K562 (cell line): ENCODE results near the gene SYN1. TPM values are rescaled to one million over a fixed set of nuclear protein-coding genes. Genes with fewer than 3 reads are reported as not detected.

Source experiments
- BRD9 ChIP-seq: fragments of 450-650 bp; IDR thresholded peaks from 2 replicates; pipeline ENCODE4 v1.6.1; 2018; ENCODE audit warnings: low read depth; ENCODE audit not compliant: partially characterized antibody
- DPF2 ChIP-seq: fragments of 450-650 bp; IDR thresholded peaks from 2 replicates; pipeline ENCODE4 v1.6.1; 2016
- E2F8 ChIP-seq: fragments of 450-650 bp; IDR thresholded peaks from 2 replicates; pipeline ENCODE4 v1.7.1; 2018; ENCODE audit warnings: mild to moderate bottlenecking, low read depth; ENCODE audit not compliant: partially characterized antibody
- ELK1 ChIP-seq: sonication (generic); formaldehyde crosslinking; IDR thresholded peaks from 2 replicates; pipeline ENCODE4 v1.8.1; 2022; ENCODE audit warnings: missing genetic modification reagents
- GABPA ChIP-seq: fragments of 200-800 bp; sonication (Bioruptor generic); conservative IDR thresholded peaks from 2 replicates; pipeline ENCODE4 v1.6.1; 2016; ENCODE audit warnings: low read depth, missing genetic modification characterization, missing compliant biosample characterization
- HDAC8 ChIP-seq: fragments of 450-650 bp; IDR thresholded peaks from 2 replicates; pipeline ENCODE4 v1.6.1; 2016; ENCODE audit warnings: mild to moderate bottlenecking, missing genetic modification characterization, moderate library complexity, missing compliant biosample characterization
- KDM4B ChIP-seq, 2 experiments: fragments of 450-650 bp in 1 of 2; sonication (generic) in 1 of 2; IDR thresholded peaks; 2 replicates each; pipeline ENCODE4 v1.6.1; 2016 to 2017; ENCODE audit warnings: borderline replicate concordance in 2 of 2, antibody characterized with exemption in 1 of 2, low read depth in 1 of 2, mild to moderate bottlenecking in 1 of 2
- NR1H2 ChIP-seq: sonication (generic); formaldehyde crosslinking; IDR thresholded peaks from 2 replicates; pipeline ENCODE4 v1.4.0; 2020; ENCODE audit warnings: mild to moderate bottlenecking, missing genetic modification reagents
- POLR2A ChIP-seq: fragments of 450-650 bp; conservative IDR thresholded peaks from 2 replicates; pipeline ENCODE4 v1.6.1; 2016
- POLR2AphosphoS5 ChIP-seq: IDR thresholded peaks from 2 replicates; pipeline ENCODE4 v1.6.1; 2011; ENCODE audit warnings: mild to moderate bottlenecking, low read depth, low read length, moderate library complexity; ENCODE audit not compliant: control insufficient read depth, insufficient read depth
- POLR2B ChIP-seq: fragments of 450-650 bp; IDR thresholded peaks from 2 replicates; pipeline ENCODE4 v1.6.1; 2018; ENCODE audit warnings: low read depth; ENCODE audit not compliant: partially characterized antibody
- RBM14 ChIP-seq: fragments of 200-400 bp; formaldehyde crosslinking; IDR thresholded peaks from 2 replicates; pipeline ENCODE4 v1.6.1; 2018; ENCODE audit warnings: low read depth, mild to moderate bottlenecking, low read length, moderate library complexity, borderline replicate concordance; ENCODE audit not compliant: insufficient read depth
- TCF7L2 ChIP-seq: fragments of 150-350 bp; IDR thresholded peaks from 2 replicates; pipeline ENCODE4 v1.6.1; 2016; ENCODE audit warnings: low read depth, mild to moderate bottlenecking, low read length, moderate library complexity
- ZNF3 ChIP-seq: fragments of 250-450 bp; sonication (Bioruptor Pico); IDR thresholded peaks from 2 replicates; pipeline ENCODE4 v1.5.0; 2021; ENCODE audit warnings: mild to moderate bottlenecking, moderate library complexity
- polyA plus RNA-seq, 8 experiments: library from polyadenylated mRNA; depleted of rRNA in 4 of 8; stranded (reverse) in 5 of 8; unstranded in 3 of 8; fragments of >200 nt; fragmentation: Nextera tagmentation in 2 of 8; fragmentation: Illumina TruSeq in 1 of 8; extraction: Ambion mirVana in 2 of 8; extraction: Trizol in 1 of 8; gene quantifications; 2 replicates each; pipeline versions ENCODE4 v1.2.1 to v1.2.3, GENCODE V29; 2011 to 2014; ENCODE audit warnings: inconsistent platforms in 1 of 8, missing spikeins in 1 of 8
- total RNA-seq, 7 experiments: library from RNA; depleted of rRNA in 6 of 7; stranded (reverse); fragments of >200 nt in 6 of 7; fragmentation: Illumina TruSeq in 2 of 7; extraction: Trizol in 2 of 7; gene quantifications; 2 replicates each; pipeline versions ENCODE4 v1.2.1 to v1.2.3, GENCODE V29; 2011 to 2021; ENCODE audit warnings: low replicate concordance in 1 of 7
- TF ChIP-seq, protein P1 (sequence below): IDR thresholded peaks from 2 replicates; pipeline ENCODE4 v1.6.1; 2012; ENCODE audit warnings: low read depth, low read length, improper control_type of control experiment, borderline replicate concordance

SYN1 gene
- total and polyA plus RNA-seq, 9 of the 15 experiments (the other 6 are each of a cell fraction or from before 2014, with no cell fraction given), result 0.01 to 0.28 (median 0.18) TPM; not detected in 2

DNA sequence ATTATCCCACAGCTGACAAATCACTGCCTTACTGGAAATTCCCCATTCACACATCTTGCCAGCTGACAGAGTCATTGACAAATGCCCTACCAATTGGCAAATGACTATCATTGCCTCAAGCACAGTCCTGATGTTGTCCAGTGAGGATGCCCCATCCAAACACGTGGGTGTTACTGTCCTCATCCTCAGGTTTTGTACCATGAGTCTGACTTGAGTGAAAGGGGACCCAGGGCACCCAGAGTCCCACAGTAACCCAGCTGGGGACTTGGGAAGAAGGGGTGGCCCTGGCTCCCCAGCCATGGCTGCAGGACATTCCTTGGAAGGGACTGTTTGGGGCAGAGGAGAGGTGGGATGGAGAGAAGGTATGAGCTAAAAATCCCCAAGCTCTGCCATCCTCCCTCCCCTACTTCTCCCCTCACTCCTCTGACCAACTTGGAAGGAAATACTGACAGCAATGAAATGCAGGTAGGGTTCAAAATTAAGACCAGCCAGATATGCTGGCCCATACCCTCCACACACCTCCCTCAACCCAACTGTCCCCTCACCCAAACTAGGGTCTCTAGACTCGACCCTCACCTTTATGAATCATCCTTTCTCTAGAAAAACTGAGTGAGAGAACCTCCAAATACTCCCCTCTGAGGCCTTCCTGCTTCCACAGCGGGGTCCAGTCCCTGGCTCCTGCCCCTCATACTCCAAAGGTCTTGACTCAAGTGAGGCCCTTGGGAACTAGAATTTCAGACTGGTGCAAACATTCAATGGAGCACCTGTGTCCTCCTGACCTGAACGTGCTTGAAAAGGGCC lies 32.4 kb downstream of the SYN1 start (continued):
- TF ChIP-seq ELK1 (CRISPR knock-in tag) (no peak), NR1H2 (CRISPR knock-in tag) (no peak), TCF7L2 (no peak), ZNF3 (CRISPR knock-in tag) (no peak), HDAC8 (no peak), RBM14 (no peak), GABPA (tag) (no peak), BRD9 (no peak), KDM4B (IDR thresholded peaks at IDR 0.05; ENCODE audit: borderline replicate concordance in 2 of 2, low read depth in 1 of 2) (no peak), POLR2A (peak; percentile 60; the same call in 1 of the 2 replicates), E2F8 (no peak), POLR2B (peak; percentile 43), DPF2 (no peak), POLR2AphosphoS5 (peak; percentile 58; the same call in 1 of the 2 replicates)
- TF ChIP-seq, protein P1, sequence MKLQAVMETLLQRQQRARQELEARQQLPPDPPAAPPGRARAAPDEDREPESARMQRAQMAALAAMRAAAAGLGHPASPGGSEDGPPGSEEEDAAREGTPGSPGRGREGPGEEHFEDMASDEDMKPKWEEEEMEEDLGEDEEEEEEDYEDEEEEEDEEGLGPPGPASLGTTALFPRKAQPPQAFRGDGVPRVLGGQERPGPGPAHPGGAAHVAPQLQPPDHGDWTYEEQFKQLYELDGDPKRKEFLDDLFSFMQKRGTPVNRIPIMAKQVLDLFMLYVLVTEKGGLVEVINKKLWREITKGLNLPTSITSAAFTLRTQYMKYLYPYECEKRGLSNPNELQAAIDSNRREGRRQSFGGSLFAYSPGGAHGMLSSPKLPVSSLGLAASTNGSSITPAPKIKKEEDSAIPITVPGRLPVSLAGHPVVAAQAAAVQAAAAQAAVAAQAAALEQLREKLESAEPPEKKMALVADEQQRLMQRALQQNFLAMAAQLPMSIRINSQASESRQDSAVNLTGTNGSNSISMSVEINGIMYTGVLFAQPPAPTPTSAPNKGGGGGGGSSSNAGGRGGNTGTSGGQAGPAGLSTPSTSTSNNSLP, result no peak
- TF ChIP-seq, all 486 proteins: peak for 6
